OCI-M2 (cell line): ENCODE measurements around the gene KIF18A.

ENCODE experiments used
- DNase-seq: peaks from one replicate; lab custom pipeline; 2025; ENCODE audit not compliant: unreplicated experiment; lab: John Stamatoyannopoulos, UW

KIF18A gene

DNA sequence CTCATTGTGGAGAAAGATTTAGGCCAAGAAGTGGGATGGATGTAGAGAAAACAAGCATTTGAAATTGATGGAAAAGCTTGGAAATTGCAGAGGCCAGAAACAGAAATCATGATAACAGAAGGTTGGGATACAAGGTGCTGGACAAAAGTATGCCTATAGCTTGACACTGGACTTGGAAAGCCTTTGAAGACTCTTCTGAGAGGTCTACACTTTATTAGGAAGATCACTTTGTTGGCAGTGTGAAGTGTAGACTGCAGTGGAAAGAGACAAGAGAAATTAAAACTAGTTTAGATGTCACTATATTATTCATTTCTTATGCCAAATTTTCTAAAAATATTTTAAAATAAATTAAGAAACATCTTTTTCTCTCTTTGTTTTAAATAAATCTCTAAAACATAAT is 59.1 kb downstream of the KIF18A start:
- DNase-seq = no peak

DNA sequence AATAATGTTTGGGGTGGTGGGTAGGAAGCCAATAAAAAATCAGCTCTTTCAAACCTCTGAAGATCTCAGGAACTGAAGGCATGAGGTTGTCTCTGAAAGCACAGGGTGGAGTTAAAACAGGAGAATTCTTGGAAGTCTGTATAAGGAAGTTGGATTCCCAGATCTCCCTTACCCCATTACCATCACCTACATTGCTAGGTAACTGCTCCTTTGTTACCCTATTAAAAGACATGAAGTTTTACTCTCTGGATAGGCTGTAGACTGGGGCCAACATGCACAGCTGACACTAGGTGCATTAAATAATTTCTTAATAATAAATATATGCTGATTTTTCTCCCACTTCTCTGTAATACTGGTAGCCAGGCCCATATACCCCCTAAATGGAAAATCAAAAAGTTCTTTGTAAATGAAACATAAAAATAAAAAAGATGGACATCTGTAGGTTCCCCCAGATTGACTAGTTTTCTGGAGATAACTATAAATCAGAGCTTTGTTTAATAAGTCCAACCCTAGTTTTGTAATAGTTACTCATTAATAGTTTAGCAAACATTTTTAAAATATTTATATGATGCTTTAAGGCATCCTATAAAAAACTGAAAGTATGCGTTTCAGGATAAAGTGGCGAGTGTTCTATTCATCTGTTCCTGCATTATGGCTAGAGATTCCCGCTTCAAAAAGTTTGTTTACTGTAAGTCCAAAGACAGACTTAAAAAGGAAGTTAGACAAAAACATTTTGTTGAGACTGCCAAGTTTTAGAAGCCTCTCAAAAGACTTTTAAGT is 63.8 kb downstream of the KIF18A start:
- DNase-seq = no peak

DNA sequence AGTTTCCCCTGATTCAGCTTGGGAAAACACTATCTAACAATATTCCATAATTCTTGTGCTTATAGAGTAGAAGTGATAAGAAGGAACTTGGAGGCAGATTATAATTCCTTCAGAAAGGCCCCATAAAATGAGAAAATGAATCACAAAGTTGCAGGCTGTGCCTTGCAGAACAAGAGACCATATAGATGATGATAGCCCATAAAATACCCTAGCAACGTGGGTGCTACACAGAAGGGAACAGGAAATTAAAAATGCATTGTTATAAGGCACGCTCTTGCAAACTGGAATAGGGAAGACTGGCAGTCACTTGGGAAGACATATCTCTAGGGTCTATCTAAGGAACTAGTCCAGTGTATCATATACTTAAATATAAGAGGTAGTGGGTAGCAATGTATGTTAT is 67.6 kb downstream of the KIF18A start:
- no peak for DNase-seq

DNA sequence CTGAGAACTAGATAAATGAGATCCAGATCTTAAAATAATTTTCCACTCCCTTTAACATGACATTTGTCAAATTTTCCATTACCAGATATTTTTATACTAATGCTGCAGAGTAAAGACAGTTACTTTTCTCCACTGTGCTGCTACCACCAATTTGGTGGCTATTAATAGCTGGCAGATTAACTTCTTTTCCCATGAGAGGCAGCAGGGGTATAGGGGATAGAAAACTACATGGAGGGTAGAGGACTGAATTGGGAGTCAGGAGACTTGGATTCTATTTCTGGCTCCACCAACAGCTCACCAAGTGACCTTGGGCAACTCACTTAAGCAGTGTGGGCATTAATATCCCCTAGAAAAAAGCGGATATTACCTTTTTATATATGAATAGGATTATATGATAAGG is 69.2 kb downstream of the KIF18A start:
- no peak for DNase-seq

DNA sequence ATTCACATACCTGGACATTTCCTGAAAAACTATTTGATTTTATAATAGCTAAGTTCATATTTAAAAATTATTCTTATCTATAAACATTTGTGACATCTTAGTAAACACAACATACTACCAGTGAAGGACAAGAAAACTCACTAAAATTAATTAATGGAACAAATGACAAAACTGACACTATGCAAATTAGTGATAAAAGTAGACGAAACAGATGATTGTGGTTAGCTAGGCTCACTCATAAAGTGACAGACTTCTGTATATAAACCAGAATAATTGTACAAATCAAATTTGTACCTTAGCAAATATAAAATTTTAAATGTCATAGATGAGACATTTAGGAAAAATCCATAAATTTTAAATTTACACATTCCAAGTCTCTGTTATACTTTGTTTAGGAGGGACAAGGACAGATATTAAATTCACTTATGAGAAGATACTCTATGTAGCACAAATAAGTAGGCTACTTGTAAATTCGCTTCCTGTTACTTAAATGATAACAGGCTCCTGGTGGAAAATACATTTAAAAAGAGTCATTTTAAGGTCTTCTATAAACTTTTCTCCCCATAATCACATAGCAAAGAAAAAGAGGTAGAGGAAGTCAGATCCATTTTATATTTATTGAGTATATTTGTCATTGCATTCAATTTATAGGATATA is 81.2 kb downstream of the KIF18A start:
- DNase-seq = no peak

DNA sequence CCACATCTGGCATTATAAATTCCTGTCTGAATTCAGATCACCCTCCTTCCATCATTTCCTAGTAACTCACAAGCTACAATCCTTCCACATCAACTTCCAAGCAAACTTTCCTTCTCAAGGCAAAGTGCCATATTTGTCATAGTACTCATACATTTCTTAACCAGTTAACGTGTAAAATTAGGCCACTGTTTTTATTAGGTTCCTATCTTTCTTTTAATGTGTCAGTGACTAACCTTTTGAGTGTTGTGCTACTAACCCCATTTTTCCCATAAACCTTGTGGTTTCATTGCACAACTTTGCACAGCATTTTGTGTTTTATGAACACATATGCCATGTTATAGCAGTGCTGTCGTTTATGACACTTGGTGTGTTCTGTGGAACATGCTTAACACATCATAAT is 90.1 kb downstream of the KIF18A start:
- no peak for DNase-seq

DNA sequence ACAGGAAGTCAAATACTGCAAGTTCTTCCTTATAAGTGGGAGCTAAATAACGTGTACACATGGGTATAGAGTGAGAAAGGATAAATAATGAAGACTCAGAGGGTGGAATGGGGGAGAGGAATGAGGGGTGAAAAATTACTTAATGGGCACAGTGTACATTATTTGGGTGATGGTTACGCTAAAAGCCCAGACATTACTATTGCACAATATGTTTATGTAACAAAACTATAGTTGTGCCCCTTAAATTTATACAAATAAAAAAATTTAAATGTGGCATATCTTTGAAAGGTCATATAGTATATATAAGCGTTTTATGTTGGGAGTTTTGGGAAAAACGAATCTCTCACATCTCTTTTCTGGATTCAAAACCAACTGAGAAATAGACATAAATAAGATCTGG is 96.1 kb downstream of the KIF18A start:
- no peak for DNase-seq

DNA sequence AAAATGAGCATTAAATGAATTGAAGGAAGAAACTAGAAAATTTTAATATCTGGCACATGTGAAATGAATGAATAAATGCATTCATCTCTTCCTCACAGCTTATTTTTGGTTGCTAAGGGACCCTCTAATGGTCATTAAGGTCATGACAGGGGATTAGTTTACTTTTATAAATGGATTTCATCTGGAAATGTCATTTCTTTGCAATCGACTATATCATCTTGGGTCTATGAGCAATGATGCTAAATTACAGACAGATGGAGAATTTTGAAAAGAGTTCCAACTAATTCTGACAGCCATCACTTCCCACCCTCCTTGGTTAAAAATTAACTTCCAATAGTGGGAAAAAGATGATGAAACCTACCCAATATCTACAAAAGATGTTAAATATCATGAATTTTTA is 98.0 kb downstream of the KIF18A start:
- DNase-seq = no peak

DNA sequence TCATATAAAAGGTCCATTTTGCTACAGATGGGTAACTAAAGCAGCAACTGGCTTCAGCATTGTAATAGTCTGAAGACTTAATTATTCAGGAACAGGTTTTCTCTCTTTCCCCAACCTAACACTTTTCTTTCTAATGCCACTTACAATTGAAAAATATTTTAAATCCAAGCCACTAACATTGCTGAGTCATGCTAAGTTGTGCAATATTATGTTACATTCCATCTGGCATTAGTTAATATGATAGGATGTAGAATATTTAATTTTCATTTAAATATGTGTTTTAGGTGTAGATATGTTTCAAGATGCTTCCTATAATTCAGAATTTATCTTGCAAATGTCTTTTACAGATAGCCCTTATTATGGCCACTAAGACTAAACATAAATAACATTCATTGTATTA is 98.6 kb downstream of the KIF18A start:
- DNase-seq = no peak

DNA sequence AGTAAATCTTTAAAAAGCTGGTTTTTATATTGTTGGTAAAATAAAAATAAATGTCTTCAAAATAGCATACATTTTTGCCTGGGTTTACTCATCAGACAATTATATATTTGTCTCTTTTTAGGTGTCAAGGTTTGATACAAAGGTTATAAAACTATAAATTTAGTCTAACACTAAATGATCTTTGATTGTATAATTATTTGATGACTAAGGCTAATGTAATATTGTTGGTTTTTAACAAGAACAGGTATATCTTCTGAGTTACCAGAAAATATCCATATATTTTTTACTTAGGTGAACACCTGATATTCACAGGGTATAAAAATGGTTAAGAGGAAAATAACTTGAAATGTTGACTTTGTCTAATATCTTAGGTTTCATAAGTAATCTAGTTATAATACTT is 104.3 kb downstream of the KIF18A start:
- DNase-seq = no peak

DNA sequence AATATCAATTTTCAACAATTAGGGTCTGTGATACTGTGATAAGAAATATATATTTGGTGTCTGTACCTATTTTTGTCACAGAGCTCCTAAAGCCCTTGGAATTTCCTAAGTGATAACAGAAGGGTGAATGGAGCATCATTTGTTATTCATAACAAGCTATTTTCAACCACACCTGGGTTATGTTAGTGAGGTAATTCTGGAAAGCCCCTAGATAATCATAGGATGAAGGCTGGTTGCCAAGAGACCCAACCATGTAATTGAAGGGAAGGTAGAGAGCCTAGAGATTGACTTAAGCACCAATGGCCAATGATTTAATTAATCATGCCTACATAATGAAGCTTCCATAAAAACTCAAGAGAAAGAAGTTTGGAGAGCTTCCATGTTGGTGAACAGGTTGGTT is 109.4 kb downstream of the KIF18A start:
- no peak for DNase-seq

DNA sequence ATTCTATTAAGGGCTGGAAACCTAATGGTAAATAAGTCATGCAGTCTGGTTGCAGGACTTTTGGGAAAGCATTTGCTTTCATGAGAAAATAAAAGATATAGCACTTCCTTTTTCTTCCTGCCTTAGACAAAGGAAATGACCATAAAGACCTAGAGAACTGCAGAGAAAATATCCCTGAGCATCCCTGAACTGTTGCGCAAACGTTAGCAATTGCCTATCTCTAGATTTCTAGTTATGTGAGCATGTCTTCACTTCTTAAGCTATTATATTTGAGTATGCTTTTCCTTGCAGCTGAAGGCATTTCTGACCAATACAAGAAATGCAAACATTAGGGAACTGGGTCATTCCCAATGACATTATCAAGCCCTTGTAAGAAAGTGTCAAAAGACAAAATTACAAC is 110.6 kb downstream of the KIF18A start:
- DNase-seq = no peak

DNA sequence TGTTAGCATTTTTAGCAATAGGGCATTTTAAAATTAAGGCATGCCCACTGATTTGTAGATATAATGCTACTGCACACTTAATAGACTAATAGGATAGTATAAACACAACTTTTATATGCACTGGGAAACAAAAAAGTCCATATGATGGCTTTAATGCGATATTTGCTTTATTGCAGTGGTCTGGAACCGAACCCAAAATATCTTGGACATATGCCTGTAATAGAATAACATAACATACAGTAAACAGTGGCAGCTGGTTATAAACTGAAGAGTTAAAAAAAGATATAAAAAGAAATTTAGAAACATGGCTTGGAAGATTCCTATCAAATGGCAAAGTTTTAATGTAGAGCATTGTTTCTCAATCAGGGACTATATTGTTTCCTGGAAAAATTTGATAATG is 111.9 kb downstream of the KIF18A start:
- no peak for DNase-seq

DNA sequence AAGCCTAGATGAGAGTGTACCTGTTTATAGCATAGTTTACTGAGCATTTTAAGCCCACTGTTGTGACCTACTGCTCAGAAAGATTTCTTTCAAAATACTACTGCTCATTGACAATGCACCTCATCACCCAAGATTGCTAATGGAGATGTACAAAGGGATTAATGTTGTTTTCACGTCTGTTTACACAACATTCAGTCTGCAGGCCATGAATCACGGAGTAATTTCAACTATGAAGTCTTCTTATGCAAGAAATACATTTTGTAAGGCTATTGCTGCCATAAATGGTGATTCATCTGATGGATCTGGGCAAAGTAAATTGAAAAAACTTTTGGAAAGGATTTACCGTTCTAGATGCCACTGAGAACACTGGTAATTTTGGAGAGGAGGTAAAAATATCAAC is 112.9 kb downstream of the KIF18A start:
- no peak for DNase-seq

DNA sequence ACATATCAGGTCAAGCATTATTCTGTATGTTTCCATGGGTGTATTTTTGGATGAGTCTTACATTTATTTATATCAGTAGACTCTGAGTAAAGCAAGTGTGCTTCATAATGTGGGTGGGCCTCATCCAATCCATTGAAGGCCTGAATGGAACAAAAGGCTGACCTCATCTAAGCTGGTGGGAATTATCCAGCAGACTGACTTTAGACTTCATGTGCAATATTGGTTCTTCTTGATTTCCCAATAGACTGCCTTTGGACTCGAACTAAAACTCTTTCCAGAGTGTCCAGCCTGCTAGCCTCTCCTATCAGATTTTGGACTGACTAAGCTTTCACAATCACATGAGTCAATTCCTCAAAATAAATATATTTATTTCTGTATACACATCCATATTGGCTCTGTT is 116.2 kb downstream of the KIF18A start:
- no peak for DNase-seq

DNA sequence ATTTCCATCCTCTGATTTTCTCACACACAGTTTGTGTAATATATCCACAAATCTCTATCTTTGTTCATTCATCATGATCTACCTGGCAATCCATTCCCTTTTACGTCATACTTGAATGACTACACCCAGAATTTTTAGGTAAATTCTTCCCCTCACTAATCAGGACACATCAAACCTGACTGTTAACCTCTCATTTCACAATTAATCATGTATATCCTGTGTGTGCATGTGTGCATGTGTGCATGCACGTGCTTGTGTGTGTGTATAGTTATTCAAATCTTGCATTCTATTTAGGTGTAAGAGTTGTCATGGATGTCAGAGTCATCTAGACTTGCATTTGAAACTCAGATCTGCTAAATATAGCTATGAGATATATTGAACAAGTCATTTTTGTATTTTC is 130.4 kb downstream of the KIF18A start:
- no peak for DNase-seq

DNA sequence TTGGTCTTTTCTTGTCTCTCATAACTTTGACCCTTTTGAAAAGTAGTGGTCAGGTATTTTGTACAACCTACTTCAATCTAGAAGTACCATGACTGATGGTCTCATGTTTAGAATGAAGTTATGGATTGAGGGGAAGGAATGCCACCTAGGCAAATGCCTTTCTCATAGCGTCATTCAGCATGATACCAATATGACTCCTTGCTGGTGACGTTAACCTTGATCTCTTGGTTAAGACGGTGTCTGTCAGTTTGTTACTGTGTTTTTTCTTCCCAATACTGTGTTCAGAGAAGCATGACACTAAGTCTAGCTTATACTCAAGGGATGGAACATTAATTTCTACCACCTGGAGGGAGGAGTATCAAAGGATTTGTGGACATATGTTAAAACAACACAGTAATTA is 130.9 kb downstream of the KIF18A start:
- no peak for DNase-seq

DNA sequence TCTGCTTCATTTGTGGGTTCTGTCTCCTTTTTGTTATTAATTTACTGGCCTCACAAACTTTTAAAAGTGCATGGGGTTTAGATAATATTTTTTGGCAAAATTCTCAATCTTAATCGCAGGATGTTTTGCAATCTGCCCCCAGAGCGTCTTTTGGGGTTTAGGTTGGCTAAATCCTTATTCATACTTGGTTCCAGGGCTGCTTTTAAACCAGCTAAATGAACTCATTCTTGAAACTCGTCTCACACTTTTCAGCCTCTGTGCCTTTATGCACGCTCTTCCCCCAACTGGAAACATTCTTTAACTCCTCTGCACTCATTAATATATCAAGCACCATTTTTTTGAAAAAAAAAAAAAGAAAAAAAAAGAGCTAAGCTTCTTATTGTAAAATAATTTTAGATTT is 131.7 kb downstream of the KIF18A start:
- no peak for DNase-seq

DNA sequence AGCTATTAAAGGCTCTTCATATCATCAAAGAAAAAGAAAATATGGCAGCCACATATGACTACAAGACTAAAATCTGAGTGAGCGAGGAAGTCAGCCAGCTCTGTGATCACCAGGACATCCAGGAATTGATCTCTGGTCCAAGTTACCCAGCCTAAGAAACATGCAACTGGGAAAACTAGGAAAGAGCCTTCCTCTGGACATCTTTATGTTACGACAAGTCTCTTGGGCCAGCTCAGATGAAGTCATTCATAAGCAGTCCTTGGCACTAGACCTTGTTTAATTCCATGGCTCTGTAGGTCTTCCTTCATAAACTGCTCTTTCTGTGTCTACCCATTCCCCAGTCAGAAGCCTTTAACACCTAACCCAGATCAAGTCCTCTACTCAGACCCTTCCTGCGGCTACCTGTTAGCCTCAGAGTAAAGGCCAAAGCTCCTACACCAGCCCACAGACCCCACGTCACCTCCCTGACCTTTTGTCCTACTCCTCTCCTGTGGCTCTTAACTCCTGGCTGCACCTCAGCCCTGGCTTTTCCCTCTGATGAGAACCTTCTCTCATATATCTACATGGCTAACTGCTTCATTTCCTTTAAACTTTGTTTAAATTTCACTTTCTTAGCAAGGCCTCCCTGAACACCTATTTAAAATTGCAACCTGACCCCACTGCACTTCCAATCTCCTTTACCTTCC is 134.0 kb downstream of the KIF18A start:
- DNase-seq = no peak

DNA sequence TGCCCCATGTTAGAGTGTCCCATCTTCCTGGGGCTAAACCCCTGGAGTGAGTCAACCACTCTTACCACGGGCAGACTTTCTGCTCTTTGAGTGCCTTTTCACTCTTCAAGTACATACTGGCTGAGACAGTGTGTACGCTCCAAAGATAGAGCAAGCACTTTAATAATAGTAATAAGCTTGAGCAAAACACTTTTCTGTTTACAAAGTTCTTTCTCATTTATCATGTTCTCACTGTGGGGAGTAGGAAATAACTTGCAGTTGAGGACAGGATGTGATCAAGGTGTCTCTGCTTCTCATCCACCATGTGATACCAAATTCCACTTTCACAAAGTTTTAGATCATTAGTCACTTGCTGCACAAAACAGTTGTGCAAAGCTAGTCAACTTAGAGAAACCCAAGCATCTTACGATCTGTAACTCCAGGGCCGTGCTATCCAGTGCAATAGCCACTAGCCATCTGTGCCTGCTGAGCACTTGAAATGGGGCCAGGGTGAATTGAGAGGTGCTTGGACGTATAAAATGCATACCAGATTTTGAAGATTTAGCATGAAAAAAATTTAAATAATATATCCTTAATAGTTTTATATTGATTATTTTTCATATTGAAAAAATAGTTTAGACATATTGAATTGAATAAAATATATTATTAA is 135.3 kb downstream of the KIF18A start:
- no peak for DNase-seq

DNA sequence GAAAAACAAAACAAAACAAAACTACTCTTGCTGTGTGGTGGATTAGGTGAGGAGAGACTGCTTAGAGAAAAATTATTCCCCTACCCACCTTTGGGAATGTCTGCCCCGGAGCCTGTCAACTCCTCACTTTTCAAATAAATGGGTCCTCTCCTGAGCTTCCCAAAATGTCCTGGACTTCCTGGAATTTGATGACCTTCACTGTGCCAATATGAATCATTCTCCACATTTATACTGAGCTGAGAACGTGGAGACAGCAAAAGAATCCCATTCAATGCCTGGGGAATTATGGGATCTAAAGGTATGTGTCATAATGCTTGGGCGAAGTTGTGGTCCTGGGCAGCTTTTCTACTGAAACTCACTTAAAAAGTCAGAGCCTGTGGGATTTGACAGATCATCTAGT is 136.8 kb downstream of the KIF18A start:
- DNase-seq = no peak
